GM21367 (cell line): ENCODE measurements around the gene ZSCAN2.

Source experiments
- ATAC-seq: cut with Tn5 transposase; IDR thresholded peaks from one replicate; pipeline ENCODE4 v1.9.1; 2021; ENCODE audit not compliant: unreplicated experiment

Gene ZSCAN2

DNA sequence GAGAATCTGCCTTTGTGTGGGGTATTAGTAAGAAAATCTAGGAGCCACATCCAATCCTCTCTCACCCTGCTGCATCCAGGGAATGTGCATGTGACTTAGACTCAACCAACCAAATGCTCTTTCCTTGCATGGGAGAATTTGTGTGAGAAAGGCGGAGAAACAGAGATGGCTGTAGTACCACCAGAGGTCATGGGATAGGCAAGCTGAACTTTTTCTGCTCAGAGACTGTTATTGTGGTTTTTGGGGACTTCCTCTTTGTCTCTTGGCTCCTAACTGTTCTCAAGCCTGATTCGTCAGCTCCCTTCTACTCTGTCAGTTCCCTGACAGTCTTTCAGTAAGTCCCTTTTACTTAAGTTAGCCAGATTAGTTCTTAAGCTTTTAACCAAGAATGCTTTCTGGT, 2.6 kb upstream of the ZSCAN2 start:
- peak; percentile 41 for ATAC-seq

DNA sequence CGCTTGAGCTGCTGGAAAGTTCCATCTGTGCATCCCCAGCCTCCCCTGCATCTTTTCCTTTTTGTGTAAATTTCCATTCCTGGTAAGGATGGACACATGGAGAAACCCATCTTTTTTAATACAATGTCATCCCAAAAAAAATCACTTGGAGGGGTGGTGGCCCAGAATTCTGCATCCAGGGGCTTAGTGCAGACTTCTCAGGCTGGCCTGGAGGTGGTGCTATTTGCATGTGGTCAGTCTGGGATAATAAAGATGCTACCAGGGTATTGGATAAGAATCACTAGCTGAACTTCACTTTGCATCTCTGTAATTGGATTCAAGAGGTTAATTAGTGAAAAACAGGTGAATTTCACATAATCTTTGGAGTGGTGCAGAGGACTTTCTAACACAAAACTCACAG, 1.8 kb upstream of the ZSCAN2 start:
- ATAC-seq: no peak

- no peak for ATAC-seq
Measured at GRCh38 chr15:84599906-84600305, 903 bp upstream of the ZSCAN2 start.

GRCh38 chr15:84600331-84600686, 500 bp upstream of the ZSCAN2 start:
- ATAC-seq: peak; percentile 6

DNA sequence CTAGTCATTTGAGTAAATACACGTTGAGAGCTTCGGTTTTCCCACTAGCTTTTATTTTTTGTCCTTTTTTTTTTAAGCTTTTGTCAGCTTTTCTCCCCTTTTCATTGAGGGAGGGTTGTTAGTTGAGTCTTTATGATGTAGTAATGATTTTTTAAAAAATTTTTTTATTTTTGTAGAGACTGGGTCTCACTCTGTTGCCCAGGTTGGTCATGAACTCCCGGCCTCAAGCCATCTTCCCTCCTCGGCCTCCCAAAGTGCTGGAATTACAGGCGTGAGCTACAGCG, 688 bp downstream of the ZSCAN2 start:
- ATAC-seq: no peak

DNA sequence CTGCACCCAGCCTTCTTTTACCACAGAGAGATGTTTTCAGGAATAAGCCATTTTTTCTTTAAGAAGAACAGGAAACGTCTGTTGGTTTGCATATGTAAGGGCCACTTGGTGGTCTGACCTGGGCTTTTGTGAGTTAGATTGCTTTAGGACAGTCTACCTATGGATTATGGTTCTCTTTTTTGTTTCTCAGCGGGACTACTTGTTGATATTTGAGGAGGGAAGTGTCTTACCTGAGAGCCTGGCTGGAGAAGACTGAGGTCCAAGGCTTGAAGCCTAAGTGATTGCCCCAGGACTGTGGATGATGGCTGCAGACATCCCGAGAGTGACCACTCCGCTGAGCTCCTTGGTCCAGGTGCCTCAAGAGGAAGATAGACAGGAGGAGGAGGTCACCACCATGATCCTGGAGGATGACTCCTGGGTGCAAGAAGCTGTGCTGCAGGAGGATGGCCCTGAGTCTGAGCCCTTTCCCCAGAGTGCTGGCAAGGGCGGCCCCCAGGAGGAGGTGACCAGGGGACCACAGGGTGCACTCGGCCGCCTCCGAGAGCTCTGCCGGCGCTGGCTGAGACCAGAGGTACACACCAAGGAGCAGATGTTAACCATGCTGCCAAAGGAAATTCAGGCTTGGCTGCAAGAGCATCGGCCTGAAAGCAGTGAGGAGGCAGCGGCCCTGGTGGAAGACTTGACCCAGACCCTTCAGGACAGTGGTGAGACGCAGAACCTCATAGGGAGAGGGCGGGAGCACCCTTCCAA, 3.0 kb downstream of the ZSCAN2 start:
- ATAC-seq: no peak

- ATAC-seq: no peak
Measured at GRCh38 chr15:84604826-84605553, 4.2 kb downstream of the ZSCAN2 start.

DNA sequence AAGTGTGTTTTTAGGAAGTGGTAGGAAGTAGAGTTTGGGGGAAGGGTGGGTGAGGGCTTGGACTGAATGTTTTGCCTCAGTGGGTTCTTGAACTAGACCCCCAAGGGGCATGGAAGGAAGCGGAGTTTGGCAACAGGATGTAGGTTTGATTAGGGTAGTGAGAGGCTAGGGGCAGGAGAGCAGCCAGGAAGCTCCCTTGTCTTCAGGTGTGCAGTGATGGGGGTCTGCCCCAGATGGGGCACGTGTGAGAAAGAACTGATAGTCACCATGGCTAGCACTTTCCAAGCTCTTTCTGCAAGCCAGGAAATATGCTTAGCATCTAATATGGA, 4.7 kb downstream of the ZSCAN2 start:
- no peak for ATAC-seq

GRCh38 chr15:84606653-84607120, 5.9 kb downstream of the ZSCAN2 start:
- ATAC-seq: no peak

GRCh38 chr15:84608707-84609284, 8.0 kb downstream of the ZSCAN2 start:
- no peak for ATAC-seq

GRCh38 chr15:84609818-84610525, 9.2 kb downstream of the ZSCAN2 start:
- no peak for ATAC-seq

- no peak for ATAC-seq
Measured at GRCh38 chr15:84611631-84612030, 10.8 kb downstream of the ZSCAN2 start.

DNA sequence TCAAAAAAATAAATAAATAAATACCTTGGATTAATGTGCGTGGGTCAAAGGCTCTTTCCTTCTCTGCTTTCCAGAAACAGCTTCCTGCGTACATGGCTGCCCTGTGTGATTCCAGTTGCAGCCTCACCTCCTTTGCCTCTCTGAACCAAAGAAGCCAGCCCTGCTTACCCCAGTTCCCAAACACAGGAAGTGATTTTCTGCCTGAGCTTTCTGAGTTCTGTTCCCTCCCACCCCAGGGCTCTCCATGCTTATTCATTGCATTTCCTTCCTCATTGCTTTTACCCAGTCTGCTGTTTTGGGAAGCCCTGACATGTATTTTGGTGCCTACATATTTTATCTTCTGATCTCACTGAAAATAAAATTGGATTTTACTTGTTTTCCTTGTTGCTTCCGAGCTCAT, 15.4 kb downstream of the ZSCAN2 start:
- no peak for ATAC-seq

- no peak for ATAC-seq
Measured at GRCh38 chr15:84620626-84621025, 19.8 kb downstream of the ZSCAN2 start.

GRCh38 chr15:84621358-84621979, 20.7 kb downstream of the ZSCAN2 start:
- no peak for ATAC-seq

GRCh38 chr15:84624359-84624758, 23.6 kb downstream of the ZSCAN2 start:
- no peak for ATAC-seq

DNA sequence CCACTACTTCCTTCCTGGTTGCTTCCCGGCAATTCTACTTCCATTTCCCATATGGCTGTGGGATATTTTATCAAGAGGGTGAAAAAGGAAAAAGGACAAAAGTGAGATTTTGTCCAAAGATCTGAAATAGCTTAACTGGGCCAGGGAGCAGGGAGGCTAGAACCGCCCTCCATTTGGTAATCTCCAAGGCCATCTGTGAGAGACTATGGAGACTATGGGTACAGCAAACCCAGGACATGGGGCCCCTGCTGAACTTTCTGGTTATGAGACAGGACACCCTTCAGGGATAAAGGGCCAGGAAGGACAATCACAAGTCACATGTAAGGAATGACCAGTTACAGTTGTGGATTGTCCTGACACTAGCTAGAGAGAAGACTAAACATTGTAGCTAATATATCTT, 24.3 kb downstream of the ZSCAN2 start:
- no peak for ATAC-seq

- ATAC-seq: no peak
Measured at GRCh38 chr15:84629033-84629432, 28.2 kb downstream of the ZSCAN2 start.

GRCh38 chr15:84631706-84632272, 31.0 kb downstream of the ZSCAN2 start:
- ATAC-seq: no peak

- peak; percentile 43 for ATAC-seq
Measured at GRCh38 chr15:84633311-84634227, 32.8 kb downstream of the ZSCAN2 start.
